Trophoblast cell (in vitro differentiated cells and primary cell): Measurements from ENCODE around the gene GUCA2A.
A peak's percentile ranks its signal among the peaks of the same experiment; 100 is the strongest.

Source experiments
- DNase-seq, 2 donors: peaks; one replicate each; pipeline ENCODE4 v3.0.0-alpha.2; 2016
- H2AFZ ChIP-seq: 2 replicates; pipeline ENCODE4 v1.6.1; 2013; ENCODE audit warnings: low read length, moderate library complexity, mild to moderate bottlenecking; ENCODE audit not compliant: insufficient read depth, poor library complexity
- H2AK5ac ChIP-seq: 2 replicates; pipeline ENCODE4 v1.6.1; 2013; ENCODE audit warnings: mild to moderate bottlenecking, low read length
- H2BK120ac ChIP-seq: 2 replicates; pipeline ENCODE4 v1.6.1; 2013; ENCODE audit warnings: low read length, mild to moderate bottlenecking, moderate library complexity; ENCODE audit not compliant: insufficient read depth, poor library complexity
- H2BK12ac ChIP-seq: 2 replicates; pipeline ENCODE4 v1.6.1; 2013; ENCODE audit warnings: mild to moderate bottlenecking, low read length, moderate library complexity
- H2BK5ac ChIP-seq: 2 replicates; pipeline ENCODE4 v1.6.1; 2013; ENCODE audit warnings: low read length, low read depth, moderate library complexity, mild to moderate bottlenecking; ENCODE audit not compliant: poor library complexity
- H3K14ac ChIP-seq: 2 replicates; pipeline ENCODE4 v1.6.1; 2013; ENCODE audit warnings: mild to moderate bottlenecking, low read length
- H3K18ac ChIP-seq: 2 replicates; pipeline ENCODE4 v1.6.1; 2013; ENCODE audit warnings: mild to moderate bottlenecking, low read length
- H3K23ac ChIP-seq: 2 replicates; pipeline ENCODE4 v1.6.1; 2013; ENCODE audit warnings: low read length
- H3K27ac ChIP-seq: 2 replicates; pipeline ENCODE4 v1.5.1; 2013; ENCODE audit warnings: low read depth, mild to moderate bottlenecking, inconsistent platforms, low read length, moderate library complexity
- H3K27me3 ChIP-seq: 2 replicates; pipeline ENCODE4 v1.6.1; 2013; ENCODE audit warnings: inconsistent platforms, mild to moderate bottlenecking, low read length, moderate library complexity; ENCODE audit not compliant: insufficient read depth
- H3K36me3 ChIP-seq, 2 experiments: 1 replicate in 1 of 2; 2 replicates in 1 of 2; pipeline ENCODE4 v1.6.1; 2013; ENCODE audit warnings: low read length in 2 of 2, mild to moderate bottlenecking in 2 of 2, moderate library complexity in 1 of 2; ENCODE audit not compliant: insufficient read depth in 2 of 2, control insufficient read depth in 1 of 2
- H3K4ac ChIP-seq: 2 replicates; pipeline ENCODE4 v1.6.1; 2013; ENCODE audit warnings: low read depth, mild to moderate bottlenecking, low read length, moderate library complexity
- H3K4me1 ChIP-seq, 2 experiments: 1 replicate in 1 of 2; 2 replicates in 1 of 2; pipeline ENCODE4 v1.6.1; 2013; ENCODE audit warnings: low read length in 2 of 2, mild to moderate bottlenecking in 2 of 2, moderate library complexity in 1 of 2; ENCODE audit not compliant: insufficient read depth in 2 of 2, control insufficient read depth in 1 of 2
- H3K4me2 ChIP-seq: 2 replicates; pipeline ENCODE4 v1.6.1; 2013; ENCODE audit warnings: inconsistent platforms, mild to moderate bottlenecking, low read length, moderate library complexity
- H3K4me3 ChIP-seq: 2 replicates; pipeline ENCODE4 v1.5.1; 2013; ENCODE audit warnings: mild to moderate bottlenecking, low read depth, low read length, inconsistent platforms
- H3K79me1 ChIP-seq: one replicate; pipeline ENCODE4 v1.6.1; 2013; ENCODE audit warnings: low read length
- H3K79me2 ChIP-seq: 2 replicates; pipeline ENCODE4 v1.6.1; 2013; ENCODE audit warnings: low read length, mild to moderate bottlenecking; ENCODE audit not compliant: control insufficient read depth, insufficient read depth, poor library complexity
- H3K9ac ChIP-seq: 2 replicates; pipeline ENCODE4 v1.6.1; 2013; ENCODE audit warnings: mild to moderate bottlenecking, low read length
- H3K9me3 ChIP-seq: 2 replicates; pipeline ENCODE4 v1.6.1; 2013; ENCODE audit warnings: low read depth, mild to moderate bottlenecking, control low read depth, inconsistent platforms, low read length; ENCODE audit not compliant: insufficient read depth
- H4K12ac ChIP-seq: 2 replicates; pipeline ENCODE4 v1.6.1; 2013; ENCODE audit warnings: low read depth, mild to moderate bottlenecking, low read length, moderate library complexity
- H4K8ac ChIP-seq: 2 replicates; pipeline ENCODE4 v1.6.1; 2013; ENCODE audit warnings: low read depth, mild to moderate bottlenecking, low read length, moderate library complexity
- H4K91ac ChIP-seq: one replicate; pipeline ENCODE4 v1.6.1; 2013; ENCODE audit warnings: low read depth, mild to moderate bottlenecking, low read length, moderate library complexity
- WGBS: extraction: QIAGEN DNeasy Blood & Tissue Kit; methylation state at CpG from one replicate; pipeline ENCODE4 v1.1.7; 2013; ENCODE audit warnings: missing lambda C conversion rate; ENCODE audit not compliant: insufficient read length, insufficient coverage; ENCODE audit errors: extremely low coverage; 5-methylcytosine and 5-hydroxymethylcytosine counted together

Gene GUCA2A

GRCh38 chr1:42152907-42153600, 11.5 kb downstream of the GUCA2A start, which contains the start of gene GUCA2B:
Gene GUCA2B (plus strand): TSS chr1:42153410. CDS start chr1:42153451, 41 bp downstream.
- H4K8ac ChIP-seq, result no peak within 1 kb of the TSS
- WGBS, result no CpG with 5 or more reads among the region's 12 CpGs
- H3K18ac ChIP-seq, result no peak within 1 kb of the TSS
- H2BK12ac ChIP-seq, result no peak within 1 kb of the TSS
- peaks cover 3% of the 10 kb centered on the region for H3K9me3 ChIP-seq
- no peak within 1 kb of the TSS for H3K27ac ChIP-seq
- H3K23ac ChIP-seq, result no peak within 1 kb of the TSS
- DNase-seq, result no peak
- H2AFZ ChIP-seq, result no peak within 1 kb of the TSS
- no peak within 1 kb of the TSS for H3K14ac ChIP-seq
- H3K4me1 ChIP-seq, result no peaks in the 10 kb centered on the region
- no peak within 1 kb of the TSS for H3K4me2 ChIP-seq
- no peak within 1 kb of the TSS for H4K91ac ChIP-seq
- H3K36me3 ChIP-seq, result no peaks in the 10 kb centered on the region
- no peak within 1 kb of the TSS for H2BK5ac ChIP-seq
- H3K27me3 ChIP-seq, result no peaks in the 10 kb centered on the region
- H3K4ac ChIP-seq, result no peak within 1 kb of the TSS
- no peak within 1 kb of the TSS for H2AK5ac ChIP-seq
- no peaks in the 10 kb centered on the region for H3K79me1 ChIP-seq
- no peak within 1 kb of the TSS for H3K4me3 ChIP-seq
- no peak within 1 kb of the TSS for H3K9ac ChIP-seq
- no peak within 1 kb of the TSS for H2BK120ac ChIP-seq
- no peak within 1 kb of the TSS for H4K12ac ChIP-seq
- H3K79me2 ChIP-seq, result no peaks in the 10 kb centered on the region

DNA sequence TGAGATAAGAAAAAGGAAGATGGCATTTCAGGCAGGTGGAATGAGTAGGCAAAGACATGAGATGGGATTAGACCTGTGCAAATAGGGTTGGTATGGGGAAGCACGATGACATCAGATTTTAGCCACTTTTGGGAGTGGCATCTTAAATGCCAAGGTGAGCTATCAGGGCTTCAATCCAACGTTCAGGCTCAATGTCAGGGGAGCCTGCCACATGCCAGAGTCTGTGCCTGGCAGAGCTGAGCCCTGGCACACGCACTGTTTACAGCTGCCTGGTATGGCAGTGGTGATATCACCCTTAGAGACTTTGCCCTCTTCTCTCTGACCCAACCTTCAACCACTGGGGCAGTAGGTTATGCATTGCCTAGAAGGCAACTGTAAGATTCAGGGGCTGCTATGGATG, 12.4 kb downstream of the GUCA2A start:
- H3K4me2 ChIP-seq, result no peak overlapping the region
- H4K8ac ChIP-seq, result no peak overlapping the region
- H3K14ac ChIP-seq, result no peak overlapping the region
- no peak overlapping the region for H2BK120ac ChIP-seq
- no peak overlapping the region for H3K4me3 ChIP-seq
- H2AK5ac ChIP-seq, result no peak overlapping the region
- H3K36me3 ChIP-seq, result no peaks in the 10 kb centered on the region
- H3K27ac ChIP-seq, result no peak overlapping the region
- peaks cover 3% of the 10 kb centered on the region for H3K9me3 ChIP-seq
- no peak overlapping the region for H3K18ac ChIP-seq
- no peak overlapping the region for H4K91ac ChIP-seq
- H4K12ac ChIP-seq, result no peak overlapping the region
- H2BK12ac ChIP-seq, result no peak overlapping the region
- peak in 1 of 2 donors; percentile 62 for DNase-seq
- H3K4me1 ChIP-seq, result no peaks in the 10 kb centered on the region
- H3K9ac ChIP-seq, result no peak overlapping the region
- no peak overlapping the region for H3K23ac ChIP-seq
- H3K79me2 ChIP-seq, result no peaks in the 10 kb centered on the region
- H3K4ac ChIP-seq, result no peak overlapping the region
- no peaks in the 10 kb centered on the region for H3K79me1 ChIP-seq
- H2AFZ ChIP-seq, result no peak overlapping the region
- no peak overlapping the region for H2BK5ac ChIP-seq
- WGBS, result no CpG with 5 or more reads among the region's 3 CpGs
- H3K27me3 ChIP-seq, result no peaks in the 10 kb centered on the region

DNA sequence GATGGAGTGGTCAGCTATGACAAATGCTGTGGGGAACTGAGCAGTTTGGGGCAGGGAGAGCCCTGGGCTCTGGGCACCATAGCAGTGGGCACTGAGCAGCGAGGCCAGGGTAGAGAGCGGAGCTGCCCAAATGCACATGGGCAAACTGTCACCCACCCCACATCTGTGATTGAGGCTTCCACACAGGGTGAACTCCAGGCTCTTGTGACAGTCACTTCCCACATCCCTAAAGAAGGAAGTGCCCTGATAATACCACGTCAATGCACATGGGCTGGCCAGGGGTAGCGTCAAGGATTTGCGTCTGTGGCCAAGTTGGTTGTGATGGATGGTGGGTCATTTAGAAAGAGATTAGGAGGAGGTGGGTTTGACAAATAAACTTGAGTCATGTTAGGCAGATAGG, 13.9 kb downstream of the GUCA2A start:
- Histone ChIP-seq H4K8ac (no peak overlapping the region), H3K4me2 (no peak overlapping the region), H3K9me3 (peaks cover 6% of the 10 kb centered on the region), H3K27me3 (no peaks in the 10 kb centered on the region), H3K4ac (no peak overlapping the region), H4K91ac (no peak overlapping the region), H3K27ac (no peak overlapping the region), H3K23ac (no peak overlapping the region), H3K36me3 (no peaks in the 10 kb centered on the region), H4K12ac (no peak overlapping the region), H3K4me1 (no peaks in the 10 kb centered on the region), H3K9ac (no peak overlapping the region), H2BK120ac (no peak overlapping the region), H3K18ac (no peak overlapping the region), H2AK5ac (no peak overlapping the region), H2AFZ (no peak overlapping the region), H3K79me1 (no peaks in the 10 kb centered on the region), H3K79me2 (no peaks in the 10 kb centered on the region), H3K14ac (no peak overlapping the region), H2BK12ac (no peak overlapping the region), H2BK5ac (no peak overlapping the region), H3K4me3 (no peak overlapping the region)
- no CpG with 5 or more reads among the region's 5 CpGs for WGBS
- DNase-seq, result no peak

- Histone ChIP-seq H3K4me3 (no peak overlapping the region), H3K23ac (no peak overlapping the region), H4K12ac (no peak overlapping the region), H2BK5ac (no peak overlapping the region), H3K36me3 (no peaks in the 10 kb centered on the region), H2BK120ac (no peak overlapping the region), H2AFZ (no peak overlapping the region), H3K4me1 (peaks cover 0 to 2% of the 10 kb centered on the region in 2 experiments), H3K27me3 (no peaks in the 10 kb centered on the region), H3K79me2 (no peaks in the 10 kb centered on the region), H3K14ac (no peak overlapping the region), H4K8ac (no peak overlapping the region), H2BK12ac (no peak overlapping the region), H3K27ac (no peak overlapping the region), H3K18ac (no peak overlapping the region), H3K79me1 (no peaks in the 10 kb centered on the region), H3K4ac (no peak overlapping the region), H3K9ac (no peak overlapping the region), H3K9me3 (peaks cover 6% of the 10 kb centered on the region), H3K4me2 (no peak overlapping the region), H2AK5ac (no peak overlapping the region), H4K91ac (no peak overlapping the region)
- DNase-seq, result peak; percentile 57 to 93
- WGBS, result no CpG with 5 or more reads among the region's 1 CpG
Measured at GRCh38 chr1:42148166-42148565, 16.4 kb downstream of the GUCA2A start.
